Prostate gland (tissue), 2 donors: ENCODE measurements around the gene DCTN2.

Source experiments
- POLR2A ChIP-seq: fragments of 450-650 bp; IDR thresholded peaks from one replicate; pipeline ENCODE4 v1.6.1; 2016; ENCODE audit warnings: antibody characterized with exemption, mild to moderate bottlenecking
- TF ChIP-seq, protein P1 (sequence below), 4 experiments: fragments of 200-600 bp in 2 of 4; fragments of 450-650 bp in 2 of 4; sonication (generic) in 2 of 4; IDR thresholded peaks; 1 replicate in 3 of 4; 2 replicates in 1 of 4; pipeline ENCODE4 v1.5.1; 2016 to 2019; ENCODE audit warnings: antibody characterized with exemption in 4 of 4, mild to moderate bottlenecking in 2 of 4, moderate library complexity in 2 of 4

GRCh38 chr12:57483466-57483865 lies 63.5 kb downstream of the DCTN2 start:
- TF ChIP-seq, protein P1, sequence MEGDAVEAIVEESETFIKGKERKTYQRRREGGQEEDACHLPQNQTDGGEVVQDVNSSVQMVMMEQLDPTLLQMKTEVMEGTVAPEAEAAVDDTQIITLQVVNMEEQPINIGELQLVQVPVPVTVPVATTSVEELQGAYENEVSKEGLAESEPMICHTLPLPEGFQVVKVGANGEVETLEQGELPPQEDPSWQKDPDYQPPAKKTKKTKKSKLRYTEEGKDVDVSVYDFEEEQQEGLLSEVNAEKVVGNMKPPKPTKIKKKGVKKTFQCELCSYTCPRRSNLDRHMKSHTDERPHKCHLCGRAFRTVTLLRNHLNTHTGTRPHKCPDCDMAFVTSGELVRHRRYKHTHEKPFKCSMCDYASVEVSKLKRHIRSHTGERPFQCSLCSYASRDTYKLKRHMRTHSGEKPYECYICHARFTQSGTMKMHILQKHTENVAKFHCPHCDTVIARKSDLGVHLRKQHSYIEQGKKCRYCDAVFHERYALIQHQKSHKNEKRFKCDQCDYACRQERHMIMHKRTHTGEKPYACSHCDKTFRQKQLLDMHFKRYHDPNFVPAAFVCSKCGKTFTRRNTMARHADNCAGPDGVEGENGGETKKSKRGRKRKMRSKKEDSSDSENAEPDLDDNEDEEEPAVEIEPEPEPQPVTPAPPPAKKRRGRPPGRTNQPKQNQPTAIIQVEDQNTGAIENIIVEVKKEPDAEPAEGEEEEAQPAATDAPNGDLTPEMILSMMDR (IDR thresholded peaks at IDR 0.05): no peak
- TF ChIP-seq POLR2A: no peak
